ENCODE measurements around the gene SYNGAP1. TPM values are rescaled to one million over a fixed set of nuclear protein-coding genes. Genes with fewer than 3 reads are reported as not detected.

The SYNGAP1 gene
- total and polyA plus RNA-seq, 2 of the 8 experiments (the other 6 are each of a cell fraction or from before 2014, with no cell fraction given) = 31.0 to 101 TPM

- TF ChIP-seq CHD7 (IDR thresholded peaks at IDR 0.05; ENCODE audit: insufficient replicate concordance, low read length) (no peak), NRF1 (IDR thresholded peaks at IDR 0.05; ENCODE audit: low read depth, low read length) (no peak), SRF (IDR thresholded peaks at IDR 0.05; ENCODE audit: low read depth, low read length) (no peak), EP300 (IDR thresholded peaks at IDR 0.05; ENCODE audit: borderline replicate concordance in 1 of 2, low read depth in 2 of 2, low read length in 2 of 2) (peak in 1 of 2 experiments; percentile 88; a peak in 2 of 3 replicates), SP2 (IDR thresholded peaks at IDR 0.05; ENCODE audit: low read length) (no peak), POLR2AphosphoS5 (IDR thresholded peaks at IDR 0.05; ENCODE audit: low read depth, low read length) (peak; percentile 21; the same call in 1 of the 2 replicates), ZNF274 (IDR thresholded peaks at IDR 0.05; ENCODE audit: borderline replicate concordance, extremely low read depth, low read length) (no peak), TAF1 (IDR thresholded peaks at IDR 0.05; ENCODE audit: low read depth, low read length) (no peak), POU5F1 (IDR thresholded peaks at IDR 0.05; ENCODE audit: low read depth, low read length) (no peak), CBX8 (IDR thresholded peaks at IDR 0.05; ENCODE audit: borderline replicate concordance, low read depth, low read length) (no peak)
These were observed 11.4 kb downstream of the SYNGAP1 start (continued) for GRCh38 chr6:33430991-33431879.
